Upper lobe of right lung (tissue), 1 donor: Measurements from ENCODE around the gene MECP2. TPM values are rescaled to one million over a fixed set of nuclear protein-coding genes. Genes with fewer than 3 reads are reported as not detected.

ENCODE experiments used
- ATAC-seq: fragments of 200-7000 bp; cut with Tn5 transposase; one replicate; pipeline ENCODE4 v1.9.1; 2020; ENCODE audit warnings: mild to moderate bottlenecking, moderate library complexity
- DNase-seq: peaks from one replicate; pipeline ENCODE4 v3.0.0-alpha.2; 2020
- H3K27ac ChIP-seq: fragments of 200-600 bp; one replicate; pipeline ENCODE4 v1.8.0; 2022
- H3K27me3 ChIP-seq: fragments of 200-600 bp; one replicate; pipeline ENCODE4 v1.8.0; 2022; ENCODE audit warnings: mild to moderate bottlenecking
- H3K36me3 ChIP-seq: fragments of 200-600 bp; one replicate; pipeline ENCODE4 v1.8.0; 2022
- H3K4me1 ChIP-seq: fragments of 200-600 bp; one replicate; pipeline ENCODE4 v1.8.0; 2022
- H3K4me3 ChIP-seq: fragments of 200-600 bp; one replicate; pipeline ENCODE4 v1.8.0; 2022; ENCODE audit warnings: mild to moderate bottlenecking
- H3K9me3 ChIP-seq: fragments of 200-600 bp; one replicate; pipeline ENCODE4 v1.8.0; 2022
- CTCF ChIP-seq: fragments of 200-600 bp; IDR thresholded peaks from one replicate; pipeline ENCODE4 v1.8.0; 2022; ENCODE audit warnings: antibody characterized with exemption
- intact Hi-C: fragments of 100-400 bp; cut with DNase I; formaldehyde crosslinking; loops from one replicate; pipeline ENCODE4 v1.11.0; 2022
- total RNA-seq: library from RNA; stranded (reverse); fragmentation: NEBNext Ultra II Directional; extraction: Animal tissue kit (Norgen Biotek cat#: 25700); gene quantifications from one replicate; pipeline ENCODE4 v1.2.1, GENCODE V29; 2021
- donor health status: DM: no; HTN: yes; CAD: no; lungs with severe emphysema.

MECP2 gene
- total RNA-seq, 1 donor from 2014 or later: 58.6 TPM

- Histone ChIP-seq H3K4me1 (peaks cover 12% of the 10 kb centered on the region), H3K9me3 (no peaks in the 10 kb centered on the region), H3K27me3 (no peaks in the 10 kb centered on the region), H3K4me3 (no peak overlapping the region), H3K36me3 (no peaks in the 10 kb centered on the region), H3K27ac (no peak overlapping the region)
- no peak for DNase-seq
- intact Hi-C loops: no loop called here
- TF ChIP-seq CTCF: no peak
- no peak for ATAC-seq
Measured at GRCh38 chrX:154090731-154091130, 6.8 kb downstream of the MECP2 start.

GRCh38 chrX:154084449-154085300 lies 12.8 kb downstream of the MECP2 start:
- DNase-seq (no peak), ATAC-seq (no peak)
- no peaks in the 10 kb centered on the region for H3K9me3 ChIP-seq
- peaks cover 16% of the 10 kb centered on the region for H3K4me1 ChIP-seq
- H3K27me3 ChIP-seq: no peaks in the 10 kb centered on the region
- intact Hi-C loops: no loop called here
- TF ChIP-seq CTCF: no peak
- no peak overlapping the region for H3K27ac ChIP-seq
- no peak overlapping the region for H3K4me3 ChIP-seq
- H3K36me3 ChIP-seq: no peaks in the 10 kb centered on the region

GRCh38 chrX:154083126-154083517 lies 14.4 kb downstream of the MECP2 start:
- H3K4me1 ChIP-seq: peaks cover 16% of the 10 kb centered on the region
- peak; percentile 29 for ATAC-seq

GRCh38 chrX:154082396-154083125 lies 15.0 kb downstream of the MECP2 start:
- intact Hi-C loops: no loop called here
- DNase-seq (no peak), ATAC-seq (peak; percentile 70)
- peaks cover 16% of the 10 kb centered on the region for H3K4me1 ChIP-seq
- no peaks in the 10 kb centered on the region for H3K27me3 ChIP-seq
- H3K36me3 ChIP-seq: no peaks in the 10 kb centered on the region
- H3K4me3 ChIP-seq: no peak overlapping the region
- no peaks in the 10 kb centered on the region for H3K9me3 ChIP-seq
- TF ChIP-seq CTCF: no peak
- peak overlapping the region; percentile 60 for H3K27ac ChIP-seq

More at GRCh38 chrX:154083126-154083517, 14.4 kb downstream of the MECP2 start:
- H3K27ac ChIP-seq: peak overlapping the region; percentile 60
- DNase-seq: no peak
- TF ChIP-seq CTCF: no peak
- H3K4me3 ChIP-seq: no peak overlapping the region
- no peaks in the 10 kb centered on the region for H3K9me3 ChIP-seq
- H3K36me3 ChIP-seq: no peaks in the 10 kb centered on the region
- H3K27me3 ChIP-seq: no peaks in the 10 kb centered on the region
- intact Hi-C loops: no loop called here

- DNase-seq (no peak), ATAC-seq (no peak)
- Histone ChIP-seq H3K4me1 (peaks cover 4% of the 10 kb centered on the region), H3K27ac (no peak overlapping the region), H3K27me3 (no peaks in the 10 kb centered on the region), H3K4me3 (no peak overlapping the region), H3K36me3 (no peaks in the 10 kb centered on the region), H3K9me3 (no peaks in the 10 kb centered on the region)
- no peak for TF ChIP-seq CTCF
- intact Hi-C loops: no loop called here
Measured at GRCh38 chrX:154077101-154077500, 20.4 kb downstream of the MECP2 start.
